GM13977 (cell line): ENCODE measurements around the gene KXD1.
A peak's percentile ranks its signal among the peaks of the same experiment; 100 is the strongest.

Experiments used
- DNase-seq: peaks from one replicate; pipeline ENCODE4 v3.0.0; 2012; ENCODE audit warnings: low spot score
- CTCF ChIP-seq: IDR thresholded peaks from 2 replicates; pipeline ENCODE4 v1.5.1; 2012; ENCODE audit warnings: mild to moderate bottlenecking, control low read depth; ENCODE audit not compliant: insufficient read depth; ENCODE audit errors: extremely low read depth, missing control alignments
- in situ Hi-C: fragments of 300-500 bp; cut with MboI; formaldehyde crosslinking; loops from one replicate; pipeline ENCODE4 v1.12.0; 2022; ENCODE audit warnings: low sequenced_read_pairs, low pct_unique_long_range_greater_than_20kb, mixed read lengths, inconsistent platforms; ENCODE audit not compliant: unreplicated experiment

Gene KXD1

GRCh38 chr19:18606281-18607225 lies 48.9 kb downstream of the KXD1 start, which contains the start of gene CRLF1:
CRLF1 (minus strand) TSS chr19:18606799; CDS start chr19:18606656, 143 bp downstream.
- no peak for TF ChIP-seq CTCF
- DNase-seq: peak; percentile 48
- in situ Hi-C loops: no loop called here

- no peak for TF ChIP-seq CTCF
- in situ Hi-C loops: no loop called here
- DNase-seq: peak; percentile 41
Measured at GRCh38 chr19:18607226-18608101, 49.8 kb downstream of the KXD1 start.

- TF ChIP-seq CTCF: no peak
- in situ Hi-C loops: no loop called here
- peak; percentile 38 for DNase-seq
Measured at GRCh38 chr19:18608102-18608804, 50.6 kb downstream of the KXD1 start.

GRCh38 chr19:18608805-18609716 lies 51.4 kb downstream of the KXD1 start:
- in situ Hi-C loops: no loop called here
- DNase-seq: no peak
- no peak for TF ChIP-seq CTCF

GRCh38 chr19:18609717-18610051 lies 52.0 kb downstream of the KXD1 start:
- in situ Hi-C loops: no loop called here
- TF ChIP-seq CTCF: no peak
- no peak for DNase-seq
